Testis (tissue), 2 donors: ENCODE data around the gene IL5.

ENCODE experiments used
- POLR2A ChIP-seq: fragments of 450-650 bp; IDR thresholded peaks from one replicate; pipeline ENCODE4 v1.6.1; 2017; ENCODE audit warnings: antibody characterized with exemption, mild to moderate bottlenecking, moderate library complexity
- TF ChIP-seq, protein P1 (sequence below), 3 experiments: fragments of 450-650 bp in 2 of 3; fragments of 200-600 bp in 1 of 3; sonication (generic) in 1 of 3; IDR thresholded peaks; one replicate each; pipeline ENCODE4 v1.5.1; 2016 to 2019; ENCODE audit warnings: antibody characterized with exemption in 3 of 3, mild to moderate bottlenecking in 2 of 3, moderate library complexity in 1 of 3

DNA sequence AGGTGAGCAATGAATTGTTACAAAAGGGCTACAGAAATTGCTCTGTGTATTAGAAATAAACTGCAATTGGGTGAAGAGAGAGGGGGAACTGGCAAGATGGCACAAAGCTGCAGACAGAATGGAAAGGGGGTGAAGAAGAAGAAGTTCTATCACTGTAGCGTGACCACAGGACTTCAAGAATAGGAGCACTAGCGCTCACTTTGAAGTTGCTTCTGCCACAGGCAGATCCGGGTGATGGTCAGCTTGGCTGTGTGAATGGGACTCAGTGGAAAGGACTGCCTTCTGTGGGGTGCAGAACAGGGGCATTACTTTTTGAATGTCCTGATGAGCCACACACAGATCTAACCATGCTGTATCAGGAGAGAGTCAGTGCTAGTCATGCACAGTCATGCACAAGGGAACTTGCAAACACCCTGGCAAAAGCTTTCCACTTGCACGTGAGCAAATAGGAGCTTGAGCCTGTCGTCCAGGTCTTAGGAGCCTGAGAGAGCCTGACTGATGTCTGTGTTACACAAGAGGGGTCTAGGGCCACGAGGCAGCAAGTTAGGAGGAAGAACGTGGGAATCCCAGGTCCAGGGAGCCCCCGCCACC lies 16.3 kb downstream of the IL5 start:
- TF ChIP-seq, protein P1, sequence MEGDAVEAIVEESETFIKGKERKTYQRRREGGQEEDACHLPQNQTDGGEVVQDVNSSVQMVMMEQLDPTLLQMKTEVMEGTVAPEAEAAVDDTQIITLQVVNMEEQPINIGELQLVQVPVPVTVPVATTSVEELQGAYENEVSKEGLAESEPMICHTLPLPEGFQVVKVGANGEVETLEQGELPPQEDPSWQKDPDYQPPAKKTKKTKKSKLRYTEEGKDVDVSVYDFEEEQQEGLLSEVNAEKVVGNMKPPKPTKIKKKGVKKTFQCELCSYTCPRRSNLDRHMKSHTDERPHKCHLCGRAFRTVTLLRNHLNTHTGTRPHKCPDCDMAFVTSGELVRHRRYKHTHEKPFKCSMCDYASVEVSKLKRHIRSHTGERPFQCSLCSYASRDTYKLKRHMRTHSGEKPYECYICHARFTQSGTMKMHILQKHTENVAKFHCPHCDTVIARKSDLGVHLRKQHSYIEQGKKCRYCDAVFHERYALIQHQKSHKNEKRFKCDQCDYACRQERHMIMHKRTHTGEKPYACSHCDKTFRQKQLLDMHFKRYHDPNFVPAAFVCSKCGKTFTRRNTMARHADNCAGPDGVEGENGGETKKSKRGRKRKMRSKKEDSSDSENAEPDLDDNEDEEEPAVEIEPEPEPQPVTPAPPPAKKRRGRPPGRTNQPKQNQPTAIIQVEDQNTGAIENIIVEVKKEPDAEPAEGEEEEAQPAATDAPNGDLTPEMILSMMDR (IDR thresholded peaks at IDR 0.05), result no peak
- TF ChIP-seq POLR2A, result no peak
